Astrocyte (in vitro differentiated cells and primary cell): ENCODE data around the gene PRRX2. TPM values are rescaled to one million over a fixed set of nuclear protein-coding genes. Genes with fewer than 3 reads are reported as not detected.

Experiments used
- DNase-seq: peaks from one replicate; pipeline ENCODE4 v3.0.0-alpha.2; 2010; ENCODE audit warnings: low read depth
- FAIRE-seq: peaks from 2 replicates; lab custom pipeline; 2011; peaks lifted over from hg19 to GRCh38; lab: Jason Lieb, UNC
- H2AFZ ChIP-seq: 2 replicates; pipeline ENCODE4 v1.6.0; 2012; ENCODE audit warnings: low read depth, low read length, inconsistent platforms
- H3K27ac ChIP-seq: 2 replicates; pipeline ENCODE4 v1.5.1; 2011; ENCODE audit warnings: low read depth, low read length, inconsistent platforms
- H3K27me3 ChIP-seq: 2 replicates; pipeline ENCODE4 v1.6.0; 2011; ENCODE audit warnings: low read length, inconsistent platforms; ENCODE audit not compliant: insufficient read depth
- H3K36me3 ChIP-seq: 2 replicates; pipeline ENCODE4 v1.5.1; 2011; ENCODE audit warnings: low read length, inconsistent platforms; ENCODE audit not compliant: insufficient read depth
- H3K4me1 ChIP-seq: 2 replicates; pipeline ENCODE4 v1.5.1; 2011; ENCODE audit warnings: low read length, inconsistent platforms; ENCODE audit not compliant: insufficient read depth
- H3K4me2 ChIP-seq: 2 replicates; pipeline ENCODE4 v1.6.0; 2012; ENCODE audit warnings: low read length, inconsistent platforms
- H3K4me3 ChIP-seq: 2 replicates; pipeline ENCODE4 v1.5.1; 2011; ENCODE audit warnings: low read depth, mild to moderate bottlenecking, low read length, inconsistent platforms; ENCODE audit not compliant: insufficient read depth
- H3K79me2 ChIP-seq: 2 replicates; pipeline ENCODE4 v1.6.0; 2012; ENCODE audit warnings: mild to moderate bottlenecking, low read length, inconsistent platforms; ENCODE audit not compliant: insufficient read depth
- H3K9ac ChIP-seq: 2 replicates; pipeline ENCODE4 v1.6.0; 2012; ENCODE audit warnings: mild to moderate bottlenecking, low read length, inconsistent platforms
- H3K9me3 ChIP-seq: 2 replicates; pipeline ENCODE4 v1.5.1; 2012; ENCODE audit warnings: low read depth, mild to moderate bottlenecking, low read length, inconsistent platforms; ENCODE audit not compliant: insufficient read depth
- H4K20me1 ChIP-seq: 2 replicates; pipeline ENCODE4 v1.6.0; 2012; ENCODE audit warnings: low read length, inconsistent platforms; ENCODE audit not compliant: insufficient read depth
- H3K27ac Mint-ChIP-seq: one replicate; pipeline ENCODE4 v1.8.0; 2021; ENCODE audit warnings: mild to moderate bottlenecking, mixed read lengths; ENCODE audit not compliant: unreplicated experiment
- H3K27me3 Mint-ChIP-seq: one replicate; pipeline ENCODE4 v1.8.0; 2021; ENCODE audit warnings: low read depth, mixed read lengths; ENCODE audit not compliant: unreplicated experiment
- H3K36me3 Mint-ChIP-seq: one replicate; pipeline ENCODE4 v1.8.0; 2021; ENCODE audit warnings: low read depth, mixed read lengths; ENCODE audit not compliant: unreplicated experiment
- H3K4me1 Mint-ChIP-seq: one replicate; pipeline ENCODE4 v1.8.0; 2021; ENCODE audit warnings: low read depth, mixed read lengths; ENCODE audit not compliant: unreplicated experiment
- H3K4me3 Mint-ChIP-seq: one replicate; pipeline ENCODE4 v1.8.0; 2021; ENCODE audit warnings: mild to moderate bottlenecking, moderate library complexity, mixed read lengths; ENCODE audit not compliant: unreplicated experiment
- H3K9me3 Mint-ChIP-seq: one replicate; pipeline ENCODE4 v1.8.0; 2021; ENCODE audit warnings: mild to moderate bottlenecking, mixed read lengths; ENCODE audit not compliant: unreplicated experiment
- CTCF ChIP-seq: IDR thresholded peaks from 2 replicates; pipeline ENCODE4 v1.5.1; 2011; ENCODE audit warnings: low read depth, mild to moderate bottlenecking, inconsistent platforms, low read length, moderate library complexity; ENCODE audit not compliant: insufficient read depth
- EZH2 ChIP-seq: IDR thresholded peaks from 2 replicates; pipeline ENCODE4 v1.6.1; 2012; ENCODE audit warnings: mild to moderate bottlenecking, low read length, inconsistent platforms; ENCODE audit not compliant: insufficient read depth
- total RNA-seq: library from RNA; stranded (reverse); gene quantifications from 2 replicates; pipeline ENCODE4 v1.2.1, GENCODE V29; 2021

Gene PRRX2
- total RNA-seq, 1 donor from 2014 or later = not detected

GRCh38 chr9:129712634-129713401 is 47.4 kb downstream of the PRRX2 start:
- H3K27me3 ChIP-seq = no peaks in the 10 kb centered on the region
- Mint-ChIP-seq H3K36me3 (no peaks in the 10 kb centered on the region), H3K27me3 (peaks cover 22% of the 10 kb centered on the region), H3K4me3 (no peak overlapping the region), H3K27ac (no peak overlapping the region), H3K9me3 (no peaks in the 10 kb centered on the region), H3K4me1 (peaks cover 10% of the 10 kb centered on the region)
- DNase-seq (peak; percentile 70), FAIRE-seq (no peak)
- peak overlapping the region; percentile 71 for H2AFZ ChIP-seq
- H3K4me1 ChIP-seq = peaks cover 18% of the 10 kb centered on the region
- H4K20me1 ChIP-seq = no peaks in the 10 kb centered on the region
- peak overlapping the region; percentile 81 for H3K4me2 ChIP-seq
- TF ChIP-seq CTCF (no peak), EZH2 (no peak)
- peak overlapping the region; percentile 62 for H3K9ac ChIP-seq
- H3K27ac ChIP-seq = peak overlapping the region; percentile 52
- H3K79me2 ChIP-seq = no peaks in the 10 kb centered on the region
- no peaks in the 10 kb centered on the region for H3K36me3 ChIP-seq
- no peaks in the 10 kb centered on the region for H3K9me3 ChIP-seq
- peak overlapping the region; percentile 8 for H3K4me3 ChIP-seq

GRCh38 chr9:129713402-129713679 is 47.9 kb downstream of the PRRX2 start:
- peak overlapping the region; percentile 71 for H2AFZ ChIP-seq
- no peak overlapping the region for H3K27ac Mint-ChIP-seq
- H3K27me3 Mint-ChIP-seq = peaks cover 22% of the 10 kb centered on the region
- H3K9ac ChIP-seq = no peak overlapping the region
- H3K4me1 ChIP-seq = peaks cover 18% of the 10 kb centered on the region
- H4K20me1 ChIP-seq = no peaks in the 10 kb centered on the region
- no peaks in the 10 kb centered on the region for H3K36me3 Mint-ChIP-seq
- H3K4me3 ChIP-seq = no peak overlapping the region
- no peaks in the 10 kb centered on the region for H3K79me2 ChIP-seq
- H3K36me3 ChIP-seq = no peaks in the 10 kb centered on the region
- H3K4me3 Mint-ChIP-seq = no peak overlapping the region
- DNase-seq (no peak), FAIRE-seq (no peak)
- H3K27ac ChIP-seq = no peak overlapping the region
- peak overlapping the region; percentile 81 for H3K4me2 ChIP-seq
- no peaks in the 10 kb centered on the region for H3K9me3 ChIP-seq
- peaks cover 10% of the 10 kb centered on the region for H3K4me1 Mint-ChIP-seq
- H3K27me3 ChIP-seq = no peaks in the 10 kb centered on the region
- TF ChIP-seq CTCF (no peak), EZH2 (no peak)
- no peaks in the 10 kb centered on the region for H3K9me3 Mint-ChIP-seq

GRCh38 chr9:129714511-129715061 is 49.1 kb downstream of the PRRX2 start:
- H3K4me2 ChIP-seq = peak overlapping the region; percentile 52
- no peak overlapping the region for H3K9ac ChIP-seq
- no peak overlapping the region for H3K27ac Mint-ChIP-seq

More at GRCh38 chr9:129714511-129715061, 49.1 kb downstream of the PRRX2 start:
- peaks cover 18% of the 10 kb centered on the region for H3K27me3 Mint-ChIP-seq
- H3K79me2 ChIP-seq = no peaks in the 10 kb centered on the region
- H3K27me3 ChIP-seq = no peaks in the 10 kb centered on the region
- peak; percentile 14 for DNase-seq
- no peak overlapping the region for H3K27ac ChIP-seq
- H3K36me3 ChIP-seq = no peaks in the 10 kb centered on the region
- FAIRE-seq = no peak
- H3K4me3 Mint-ChIP-seq = no peak overlapping the region
- H3K9me3 Mint-ChIP-seq = no peaks in the 10 kb centered on the region
- H4K20me1 ChIP-seq = no peaks in the 10 kb centered on the region
- H2AFZ ChIP-seq = no peak overlapping the region
- H3K9me3 ChIP-seq = no peaks in the 10 kb centered on the region
- peaks cover 18% of the 10 kb centered on the region for H3K4me1 ChIP-seq
- H3K36me3 Mint-ChIP-seq = no peaks in the 10 kb centered on the region
- H3K4me1 Mint-ChIP-seq = peaks cover 10% of the 10 kb centered on the region
- no peak overlapping the region for H3K4me3 ChIP-seq
- TF ChIP-seq EZH2 = no peak
- no peak for TF ChIP-seq CTCF
